ENCODE results near the gene TEX52.

The TEX52 gene

GRCh38 chr12:2877953-2878732, 21.3 kb upstream of the TEX52 start:
- H3K9me3 ChIP-seq (replicated peaks in 1 of 2; ENCODE audit: control insufficient read depth in 2 of 2, insufficient read depth in 1 of 2, low read depth in 1 of 2, low read length in 2 of 2): no peaks in the 10 kb centered on the region
- no peak overlapping the region for H2BK5ac ChIP-seq (ENCODE audit: low read length)
- peak overlapping the region; percentile 84 for H2AFZ ChIP-seq (ENCODE audit: low read length)
- no peak overlapping the region for H2BK120ac ChIP-seq (ENCODE audit: low read depth, low read length)
- H3K36me3 ChIP-seq (replicated peaks in 1 of 2; ENCODE audit: control insufficient read depth in 2 of 2, insufficient read depth in 2 of 2, low read length in 2 of 2): peaks cover 11 to 62% of the 10 kb centered on the region in 2 donors
- no CpG with 5 or more reads among the region's 16 CpGs for WGBS, 2 donors (ENCODE audit: extremely low coverage in 2 of 2, insufficient read length in 2 of 2, insufficient replicate concordance in 1 of 2)
- H3K9ac ChIP-seq (ENCODE audit: low read depth, low read length, poor library complexity): no peak overlapping the region
- H3K27ac ChIP-seq (replicated peaks; ENCODE audit: low read length): peak overlapping the region; percentile 83
- no peak overlapping the region for H2BK15ac ChIP-seq (ENCODE audit: low read length)
- H2BK12ac ChIP-seq (ENCODE audit: low read length): no peak overlapping the region
- peak overlapping the region; percentile 74 to 93 for H3K4me3 ChIP-seq (ENCODE audit: low read length in 2 of 2)
- H2AK5ac ChIP-seq (ENCODE audit: low read depth, low read length): no peak overlapping the region
- H3K4me1 ChIP-seq (ENCODE audit: control insufficient read depth in 2 of 2, insufficient read depth in 1 of 2, low read depth in 1 of 2, low read length in 2 of 2): peaks cover 0 to 3% of the 10 kb centered on the region in 2 donors
- no peak overlapping the region for H4K91ac ChIP-seq (ENCODE audit: low read depth, low read length, poor library complexity)
- no peaks in the 10 kb centered on the region for H3K27me3 ChIP-seq (ENCODE audit: control insufficient read depth in 3 of 3, insufficient read depth in 3 of 3, low read depth in 1 of 3, low read length in 3 of 3)
- no peak overlapping the region for H3K23ac ChIP-seq (ENCODE audit: low read depth, low read length, poor library complexity)
- H4K8ac ChIP-seq (ENCODE audit: low read depth, low read length): no peak overlapping the region
- H3K4me2 ChIP-seq (ENCODE audit: insufficient read depth, low read length, poor library complexity, severe bottlenecking): peak overlapping the region; percentile 55
- peaks cover 12% of the 10 kb centered on the region for H3K79me1 ChIP-seq (ENCODE audit: low read depth, low read length)
- no peak overlapping the region for H3K18ac ChIP-seq (ENCODE audit: low read length)
- no peak overlapping the region for H3K4ac ChIP-seq (ENCODE audit: low read length)
- DNase-seq (ENCODE audit: low spot score): no peak
- H3K14ac ChIP-seq (ENCODE audit: low read length): no peak overlapping the region

GRCh38 chr12:2877047-2877952, 20.5 kb upstream of the TEX52 start, which contains the start of the genes FOXM1 and RHNO1:
Gene FOXM1 (minus strand): TSS chr12:2877174. CDS start chr12:2874478, 2,696 bp downstream.
Gene RHNO1 (plus strand): TSS chr12:2877223. CDS start chr12:2885367, 8,144 bp downstream.
- H2AFZ ChIP-seq (ENCODE audit: low read length): peak within 1 kb of the TSS; percentile 84
- H3K79me1 ChIP-seq (ENCODE audit: low read depth, low read length): peaks cover 12% of the 10 kb centered on the region
- no peaks in the 10 kb centered on the region for H3K9me3 ChIP-seq (replicated peaks in 1 of 2; ENCODE audit: control insufficient read depth in 2 of 2, insufficient read depth in 1 of 2, low read depth in 1 of 2, low read length in 2 of 2)
- peaks cover 0 to 3% of the 10 kb centered on the region in 2 donors for H3K4me1 ChIP-seq (ENCODE audit: control insufficient read depth in 2 of 2, insufficient read depth in 1 of 2, low read depth in 1 of 2, low read length in 2 of 2)
- H3K27me3 ChIP-seq (ENCODE audit: control insufficient read depth in 3 of 3, insufficient read depth in 3 of 3, low read depth in 1 of 3, low read length in 3 of 3): no peaks in the 10 kb centered on the region
- H4K8ac ChIP-seq (ENCODE audit: low read depth, low read length): peak within 1 kb of the TSS; percentile 99
- H4K91ac ChIP-seq (ENCODE audit: low read depth, low read length, poor library complexity): peak within 1 kb of the TSS; percentile 77
- H2BK12ac ChIP-seq (ENCODE audit: low read length): no peak within 1 kb of the TSS
- peak within 1 kb of the TSS; percentile 90 for H3K9ac ChIP-seq (ENCODE audit: low read depth, low read length, poor library complexity)
- peak within 1 kb of the TSS; percentile 89 for H3K4me2 ChIP-seq (ENCODE audit: insufficient read depth, low read length, poor library complexity, severe bottlenecking)
- peak within 1 kb of the TSS; percentile 82 for H2BK5ac ChIP-seq (ENCODE audit: low read length)
- H3K14ac ChIP-seq (ENCODE audit: low read length): peak within 1 kb of the TSS; percentile 87
- H3K23ac ChIP-seq (ENCODE audit: low read depth, low read length, poor library complexity): peak within 1 kb of the TSS; percentile 92
- H2BK15ac ChIP-seq (ENCODE audit: low read length): peak within 1 kb of the TSS; percentile 65
- peak; percentile 90 for DNase-seq (ENCODE audit: low spot score)
- peak within 1 kb of the TSS; percentile 95 for H3K18ac ChIP-seq (ENCODE audit: low read length)
- H3K4me3 ChIP-seq (ENCODE audit: low read length in 2 of 2): peak within 1 kb of the TSS; percentile 74 to 98
- WGBS, 2 donors (ENCODE audit: extremely low coverage in 2 of 2, insufficient read length in 2 of 2, insufficient replicate concordance in 1 of 2): no CpG with 5 or more reads among the region's 70 CpGs
- H2AK5ac ChIP-seq (ENCODE audit: low read depth, low read length): peak within 1 kb of the TSS; percentile 86
- H3K4ac ChIP-seq (ENCODE audit: low read length): peak within 1 kb of the TSS; percentile 13
- peak within 1 kb of the TSS; percentile 74 for H2BK120ac ChIP-seq (ENCODE audit: low read depth, low read length)
- peaks cover 14 to 66% of the 10 kb centered on the region in 2 donors for H3K36me3 ChIP-seq (replicated peaks in 1 of 2; ENCODE audit: control insufficient read depth in 2 of 2, insufficient read depth in 2 of 2, low read length in 2 of 2)
- peak within 1 kb of the TSS; percentile 83 for H3K27ac ChIP-seq (replicated peaks; ENCODE audit: low read length)

GRCh38 chr12:2876431-2877046, 19.7 kb upstream of the TEX52 start:
- Histone ChIP-seq H3K27me3 (ENCODE audit: control insufficient read depth in 3 of 3, insufficient read depth in 3 of 3, low read depth in 1 of 3, low read length in 3 of 3) (no peaks in the 10 kb centered on the region), H3K4me3 (ENCODE audit: low read length in 2 of 2) (peak overlapping the region; percentile 74 to 98), H3K23ac (ENCODE audit: low read depth, low read length, poor library complexity) (peak overlapping the region; percentile 82), H2BK5ac (ENCODE audit: low read length) (peak overlapping the region; percentile 82), H3K4me2 (ENCODE audit: insufficient read depth, low read length, poor library complexity, severe bottlenecking) (peak overlapping the region; percentile 89), H3K4me1 (ENCODE audit: control insufficient read depth in 2 of 2, insufficient read depth in 1 of 2, low read depth in 1 of 2, low read length in 2 of 2) (peaks cover 0 to 3% of the 10 kb centered on the region in 2 donors), H3K14ac (ENCODE audit: low read length) (peak overlapping the region; percentile 87), H2BK15ac (ENCODE audit: low read length) (peak overlapping the region; percentile 65), H3K79me1 (ENCODE audit: low read depth, low read length) (peaks cover 14% of the 10 kb centered on the region), H3K4ac (ENCODE audit: low read length) (peak overlapping the region; percentile 13), H3K27ac (replicated peaks; ENCODE audit: low read length) (peak overlapping the region; percentile 67), H3K9me3 (replicated peaks in 1 of 2; ENCODE audit: control insufficient read depth in 2 of 2, insufficient read depth in 1 of 2, low read depth in 1 of 2, low read length in 2 of 2) (no peaks in the 10 kb centered on the region), H3K18ac (ENCODE audit: low read length) (peak overlapping the region; percentile 95), H3K9ac (ENCODE audit: low read depth, low read length, poor library complexity) (peak overlapping the region; percentile 90), H2AFZ (ENCODE audit: low read length) (peak overlapping the region; percentile 84), H2BK12ac (ENCODE audit: low read length) (no peak overlapping the region), H4K8ac (ENCODE audit: low read depth, low read length) (peak overlapping the region; percentile 99), H2AK5ac (ENCODE audit: low read depth, low read length) (peak overlapping the region; percentile 86), H3K36me3 (replicated peaks in 1 of 2; ENCODE audit: control insufficient read depth in 2 of 2, insufficient read depth in 2 of 2, low read length in 2 of 2) (peaks cover 20 to 67% of the 10 kb centered on the region in 2 donors), H2BK120ac (ENCODE audit: low read depth, low read length) (peak overlapping the region; percentile 74), H4K91ac (ENCODE audit: low read depth, low read length, poor library complexity) (peak overlapping the region; percentile 77)
- DNase-seq (ENCODE audit: low spot score): no peak
- no CpG with 5 or more reads among the region's 38 CpGs for WGBS, 2 donors (ENCODE audit: extremely low coverage in 2 of 2, insufficient read length in 2 of 2, insufficient replicate concordance in 1 of 2)

Data from neuronal stem cell (in vitro differentiated cells).